Measurements from ENCODE around the gene OPN5.

- TF ChIP-seq POLR2AphosphoS5 (IDR thresholded peaks at IDR 0.05) (no peak), POLR2A (IDR thresholded peaks at IDR 0.05) (no peak), CTCF (IDR thresholded peaks at IDR 0.05) (no peak)
Measured at GRCh38 chr6:47759364-47759763, 22.5 kb upstream of the OPN5 start.

All from breast epithelium (tissue), 3 donors.